ENCODE data around the gene PRRG2. TPM values are rescaled to one million over a fixed set of nuclear protein-coding genes. Genes with fewer than 3 reads are reported as not detected.

Gene PRRG2
- total RNA-seq, 4 donors from 2014 or later, result 1.4 to 4.6 (median 3.8) TPM; not detected in 1

DNA sequence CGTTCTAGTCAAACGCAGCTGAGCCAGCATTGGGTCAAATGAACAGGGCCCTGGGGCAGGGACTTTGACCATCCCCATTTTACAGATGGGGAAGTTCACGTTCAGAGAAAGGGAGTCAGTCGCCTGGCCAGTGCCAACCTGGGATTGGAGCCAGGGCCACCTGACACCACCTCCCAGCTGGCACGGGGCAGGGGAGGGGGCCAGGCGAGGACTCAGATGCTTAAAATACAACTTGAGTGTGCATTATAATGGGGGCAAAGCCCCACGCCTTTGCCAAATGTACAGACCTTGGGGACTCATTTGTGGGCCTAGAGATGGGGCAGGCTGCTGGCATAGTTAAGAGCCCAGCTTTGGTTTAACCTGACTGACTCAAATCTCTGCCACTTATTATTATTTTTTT, 24.5 kb downstream of the PRRG2 start:
- in situ Hi-C loops (cut with MboI; ENCODE audit: low sequenced_read_pairs in 4 of 4) (no loop called here), intact Hi-C loops (cut with DNase I; ENCODE audit: low total_unique reads) (no loop called here)
- H3K9me3 ChIP-seq, result no peaks in the 10 kb centered on the region
- H3K27me3 ChIP-seq, result no peaks in the 10 kb centered on the region
- peak overlapping the region; percentile 58 to 72 (median 68) for H3K27ac ChIP-seq
- peak; percentile 74 to 82 for ATAC-seq
- H3K4me3 ChIP-seq, result no peak overlapping the region
- H3K36me3 ChIP-seq, result peaks cover 0 to 32% of the 10 kb centered on the region in 2 donors
- TF ChIP-seq POLR2A (IDR thresholded peaks at IDR 0.05), result no peak
- TF ChIP-seq, protein P1, sequence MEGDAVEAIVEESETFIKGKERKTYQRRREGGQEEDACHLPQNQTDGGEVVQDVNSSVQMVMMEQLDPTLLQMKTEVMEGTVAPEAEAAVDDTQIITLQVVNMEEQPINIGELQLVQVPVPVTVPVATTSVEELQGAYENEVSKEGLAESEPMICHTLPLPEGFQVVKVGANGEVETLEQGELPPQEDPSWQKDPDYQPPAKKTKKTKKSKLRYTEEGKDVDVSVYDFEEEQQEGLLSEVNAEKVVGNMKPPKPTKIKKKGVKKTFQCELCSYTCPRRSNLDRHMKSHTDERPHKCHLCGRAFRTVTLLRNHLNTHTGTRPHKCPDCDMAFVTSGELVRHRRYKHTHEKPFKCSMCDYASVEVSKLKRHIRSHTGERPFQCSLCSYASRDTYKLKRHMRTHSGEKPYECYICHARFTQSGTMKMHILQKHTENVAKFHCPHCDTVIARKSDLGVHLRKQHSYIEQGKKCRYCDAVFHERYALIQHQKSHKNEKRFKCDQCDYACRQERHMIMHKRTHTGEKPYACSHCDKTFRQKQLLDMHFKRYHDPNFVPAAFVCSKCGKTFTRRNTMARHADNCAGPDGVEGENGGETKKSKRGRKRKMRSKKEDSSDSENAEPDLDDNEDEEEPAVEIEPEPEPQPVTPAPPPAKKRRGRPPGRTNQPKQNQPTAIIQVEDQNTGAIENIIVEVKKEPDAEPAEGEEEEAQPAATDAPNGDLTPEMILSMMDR (IDR thresholded peaks at IDR 0.05 in 4 of 5, conservative IDR thresholded peaks at IDR 0.05 in 1 of 5), result no peak
- DNase-seq, result peak; percentile 37 to 79
- peaks cover 7 to 9% of the 10 kb centered on the region in 2 donors for H3K4me1 ChIP-seq

DNA sequence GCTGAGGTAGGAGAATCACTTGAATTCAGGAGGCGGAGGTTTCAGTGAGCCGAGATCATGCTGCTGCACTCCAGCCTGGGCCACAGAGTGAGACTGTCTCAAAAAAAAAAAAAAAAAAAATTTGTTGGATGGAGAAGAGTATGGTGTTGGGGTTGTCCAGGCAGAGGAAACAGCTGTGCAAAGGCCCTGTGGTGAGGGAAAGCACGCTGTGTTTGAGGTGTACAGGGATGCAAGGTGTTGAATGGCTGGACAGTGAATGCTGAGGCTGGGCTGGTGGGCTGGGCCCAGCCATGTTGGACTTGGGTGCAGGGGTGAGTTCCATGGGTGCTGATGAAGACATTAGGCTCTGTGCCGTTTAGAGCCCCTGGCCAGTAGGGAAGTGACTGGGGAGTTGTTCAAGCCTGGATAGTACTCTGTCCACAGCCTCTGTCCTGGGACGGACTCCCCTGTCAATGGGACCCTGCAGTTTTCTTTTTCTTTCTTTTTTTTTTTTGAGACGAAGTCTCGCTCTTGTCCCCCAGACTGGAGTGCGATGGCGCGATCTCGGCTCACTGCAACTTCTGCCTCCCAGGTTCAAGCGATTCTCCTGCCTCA, 28.5 kb downstream of the PRRG2 start:
- peaks cover 0 to 18% of the 10 kb centered on the region in 2 donors for H3K36me3 ChIP-seq
- no peak overlapping the region for H3K27ac ChIP-seq
- H3K4me3 ChIP-seq, result no peak overlapping the region
- DNase-seq, result no peak
- peaks cover 7 to 9% of the 10 kb centered on the region in 2 donors for H3K4me1 ChIP-seq
- in situ Hi-C loops (cut with MboI; ENCODE audit: low sequenced_read_pairs in 4 of 4), result no loop called here
- H3K9me3 ChIP-seq, result no peaks in the 10 kb centered on the region
- ATAC-seq, result no peak
- H3K27me3 ChIP-seq, result no peaks in the 10 kb centered on the region
- intact Hi-C loops (cut with DNase I; ENCODE audit: low total_unique reads), result no loop called here
- TF ChIP-seq, protein P1 (IDR thresholded peaks at IDR 0.05 in 4 of 5, conservative IDR thresholded peaks at IDR 0.05 in 1 of 5), result no peak
- no peak for TF ChIP-seq POLR2A (IDR thresholded peaks at IDR 0.05)

DNA sequence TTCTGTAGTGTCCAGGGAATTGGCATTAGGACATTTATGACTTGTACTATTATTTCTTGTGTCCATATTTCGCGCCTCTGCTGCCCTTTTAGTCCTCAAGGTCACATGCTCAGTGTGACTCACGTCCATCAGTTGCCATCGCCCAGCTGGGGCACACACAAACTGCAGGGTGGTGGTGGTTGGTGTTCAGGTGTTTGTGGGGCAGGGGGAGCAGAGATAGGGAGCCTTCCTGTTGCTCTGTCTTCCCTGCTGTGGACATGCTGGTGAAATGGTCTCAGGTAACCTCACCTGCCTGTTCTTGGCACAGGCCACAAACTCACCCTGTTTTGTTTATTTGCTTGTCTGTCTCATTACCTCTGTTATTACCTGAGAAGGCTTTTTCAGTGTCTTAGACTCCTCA, 32.3 kb downstream of the PRRG2 start:
- no peaks in the 10 kb centered on the region for H3K9me3 ChIP-seq
- TF ChIP-seq, protein P1 (IDR thresholded peaks at IDR 0.05 in 4 of 5, conservative IDR thresholded peaks at IDR 0.05 in 1 of 5), result no peak
- no peak for TF ChIP-seq POLR2A (IDR thresholded peaks at IDR 0.05)
- H3K4me1 ChIP-seq, result no peaks in the 10 kb centered on the region
- peaks cover 0 to 39% of the 10 kb centered on the region in 2 donors for H3K36me3 ChIP-seq
- intact Hi-C loops (cut with DNase I; ENCODE audit: low total_unique reads), result no loop called here
- in situ Hi-C loops (cut with MboI; ENCODE audit: low sequenced_read_pairs in 4 of 4), result no loop called here
- ATAC-seq (peak; percentile 48 to 70), DNase-seq (peak in 1 of 2 donors; percentile 38)
- H3K27me3 ChIP-seq, result no peaks in the 10 kb centered on the region
- no peak overlapping the region for H3K27ac ChIP-seq
- H3K4me3 ChIP-seq, result no peak overlapping the region

- no peaks in the 10 kb centered on the region for H3K4me1 ChIP-seq
- intact Hi-C loops (cut with DNase I; ENCODE audit: low total_unique reads) (no loop called here), in situ Hi-C loops (cut with MboI; ENCODE audit: low sequenced_read_pairs in 4 of 4) (no loop called here)
- peaks cover 0 to 30% of the 10 kb centered on the region in 2 donors for H3K36me3 ChIP-seq
- H3K27me3 ChIP-seq, result no peaks in the 10 kb centered on the region
- H3K4me3 ChIP-seq, result no peak overlapping the region
- peak in 1 of 2 donors; percentile 30 for ATAC-seq
- no peak overlapping the region for H3K27ac ChIP-seq
- DNase-seq, result no peak
- no peaks in the 10 kb centered on the region for H3K9me3 ChIP-seq
- TF ChIP-seq, protein P1 (IDR thresholded peaks at IDR 0.05 in 4 of 5, conservative IDR thresholded peaks at IDR 0.05 in 1 of 5), result no peak
- TF ChIP-seq POLR2A (IDR thresholded peaks at IDR 0.05), result no peak
These were observed 33.1 kb downstream of the PRRG2 start for GRCh38 chr19:49614096-49614833.

Data from gastrocnemius medialis (tissue), 4 donors.